ENCODE results near the gene NDUFV2. TPM values are rescaled to one million over a fixed set of nuclear protein-coding genes. Genes with fewer than 3 reads are reported as not detected.
"Not testable (repeated sequence)": the region's sequence is repeated elsewhere in the genome, so short reads cannot be mapped to it uniquely, and the experiment has no call there.

Gene NDUFV2
- total RNA-seq, 2 donors from 2014 or later = 175 to 203 TPM

- H3K9me3 ChIP-seq; H3K36me3 ChIP-seq; DNase-seq; H3K4me3 ChIP-seq; H3K9ac ChIP-seq (ENCODE audit: low read depth in 2 of 2, low read length in 2 of 2); H3K4me1 ChIP-seq; H3K27me3 ChIP-seq; intact Hi-C loops (cut with DNase I); H3K27ac ChIP-seq: not testable (repeated sequence)
Measured at GRCh38 chr18:9171919-9172318, 69.4 kb downstream of the NDUFV2 start.

DNA sequence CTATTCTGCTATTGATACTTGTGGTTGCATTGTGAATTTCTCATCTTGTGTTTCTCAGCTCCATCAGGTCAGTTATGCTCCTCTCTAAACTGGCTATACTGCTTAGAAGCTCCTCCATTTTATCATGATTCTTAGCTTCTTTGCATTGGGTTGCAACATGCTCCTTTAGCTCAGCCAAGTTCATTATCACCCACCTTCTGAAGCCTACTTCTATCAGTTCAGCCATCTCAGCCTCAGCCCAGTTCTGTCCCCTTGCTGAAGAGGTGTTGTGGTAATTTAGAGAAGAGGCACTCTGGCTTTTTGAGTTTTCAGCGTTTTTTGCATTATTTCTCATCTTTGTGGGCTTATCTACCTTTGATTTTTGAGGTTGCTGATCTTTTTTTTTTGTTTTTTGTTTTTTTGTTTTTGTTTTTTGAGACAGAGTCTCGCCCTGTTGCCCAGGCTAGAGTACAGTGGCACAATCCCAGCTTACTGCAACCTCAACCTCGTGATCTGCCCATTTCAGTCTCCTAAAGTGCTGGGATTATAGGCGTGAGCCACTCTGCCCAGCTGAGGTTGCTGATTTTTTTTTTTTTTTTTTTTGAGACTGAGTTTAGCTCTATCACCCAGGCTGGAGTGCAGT, 70.1 kb downstream of the NDUFV2 start:
- Histone ChIP-seq H3K4me1 (no peaks in the 10 kb centered on the region), H3K36me3 (no peaks in the 10 kb centered on the region), H3K9ac (ENCODE audit: low read depth in 2 of 2, low read length in 2 of 2) (no peak overlapping the region), H3K4me3 (no peak overlapping the region), H3K27ac (no peak overlapping the region), H3K27me3 (no peaks in the 10 kb centered on the region), H3K9me3 (no peaks in the 10 kb centered on the region)
- intact Hi-C loops (cut with DNase I) = no loop called here
- no peak for DNase-seq
- TF ChIP-seq, protein P1, sequence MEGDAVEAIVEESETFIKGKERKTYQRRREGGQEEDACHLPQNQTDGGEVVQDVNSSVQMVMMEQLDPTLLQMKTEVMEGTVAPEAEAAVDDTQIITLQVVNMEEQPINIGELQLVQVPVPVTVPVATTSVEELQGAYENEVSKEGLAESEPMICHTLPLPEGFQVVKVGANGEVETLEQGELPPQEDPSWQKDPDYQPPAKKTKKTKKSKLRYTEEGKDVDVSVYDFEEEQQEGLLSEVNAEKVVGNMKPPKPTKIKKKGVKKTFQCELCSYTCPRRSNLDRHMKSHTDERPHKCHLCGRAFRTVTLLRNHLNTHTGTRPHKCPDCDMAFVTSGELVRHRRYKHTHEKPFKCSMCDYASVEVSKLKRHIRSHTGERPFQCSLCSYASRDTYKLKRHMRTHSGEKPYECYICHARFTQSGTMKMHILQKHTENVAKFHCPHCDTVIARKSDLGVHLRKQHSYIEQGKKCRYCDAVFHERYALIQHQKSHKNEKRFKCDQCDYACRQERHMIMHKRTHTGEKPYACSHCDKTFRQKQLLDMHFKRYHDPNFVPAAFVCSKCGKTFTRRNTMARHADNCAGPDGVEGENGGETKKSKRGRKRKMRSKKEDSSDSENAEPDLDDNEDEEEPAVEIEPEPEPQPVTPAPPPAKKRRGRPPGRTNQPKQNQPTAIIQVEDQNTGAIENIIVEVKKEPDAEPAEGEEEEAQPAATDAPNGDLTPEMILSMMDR (IDR thresholded peaks at IDR 0.05) = no peak

GRCh38 chr18:9173770-9174233, 71.3 kb downstream of the NDUFV2 start:
- H3K9me3 ChIP-seq = no peaks in the 10 kb centered on the region
- H3K27me3 ChIP-seq = no peaks in the 10 kb centered on the region
- TF ChIP-seq, protein P1 (IDR thresholded peaks at IDR 0.05) = no peak
- no peaks in the 10 kb centered on the region for H3K4me1 ChIP-seq
- H3K9ac ChIP-seq (ENCODE audit: low read depth in 2 of 2, low read length in 2 of 2) = no peak overlapping the region
- intact Hi-C loops (cut with DNase I) = no loop called here
- no peak overlapping the region for H3K27ac ChIP-seq
- no peak for DNase-seq
- H3K36me3 ChIP-seq = no peaks in the 10 kb centered on the region
- no peak overlapping the region for H3K4me3 ChIP-seq

DNA sequence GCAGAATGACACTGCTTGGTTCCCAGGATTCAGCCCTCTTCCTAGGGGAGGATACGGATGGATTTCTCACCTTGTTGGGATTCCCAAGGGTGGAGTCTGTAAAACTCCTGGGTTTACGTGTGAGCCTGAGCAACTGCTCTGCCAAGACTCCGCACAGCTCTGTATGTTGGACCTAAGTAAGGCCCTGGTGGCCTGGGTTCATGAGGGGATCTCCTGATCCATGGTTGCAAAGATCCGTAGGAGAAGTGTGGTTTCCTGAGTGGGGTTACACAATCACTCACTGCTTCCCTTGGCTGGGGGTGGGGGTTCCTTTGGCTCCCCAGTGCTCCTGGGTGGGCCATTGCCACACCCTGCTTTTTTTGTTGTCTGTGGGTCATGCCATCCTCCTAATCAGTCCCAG, 71.8 kb downstream of the NDUFV2 start:
- no peak for DNase-seq
- intact Hi-C loops (cut with DNase I) = no loop called here

DNA sequence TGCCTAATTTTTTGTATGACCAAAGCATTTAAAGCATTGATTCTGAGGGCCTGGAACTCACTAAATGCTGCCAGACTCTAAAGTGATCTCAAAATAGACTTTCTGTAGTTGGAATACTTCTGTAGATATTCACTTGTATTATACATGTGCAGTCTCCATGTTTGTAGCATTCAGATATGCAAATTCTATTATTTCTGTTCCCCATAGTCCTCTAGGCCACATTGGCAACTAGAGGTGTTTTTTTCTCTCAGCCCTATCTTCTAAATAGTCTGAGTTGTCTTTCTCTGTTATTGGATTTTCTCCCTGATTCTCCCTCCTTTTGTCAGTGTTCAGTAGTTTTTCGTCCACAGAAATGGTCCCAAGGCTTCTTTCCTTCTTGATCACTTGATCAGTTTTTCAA, 72.6 kb downstream of the NDUFV2 start:
- TF ChIP-seq, protein P1 (IDR thresholded peaks at IDR 0.05) = no peak
- no peak for DNase-seq
- H3K9me3 ChIP-seq = no peaks in the 10 kb centered on the region
- H3K4me3 ChIP-seq = no peak overlapping the region
- H3K4me1 ChIP-seq = no peaks in the 10 kb centered on the region
- no peaks in the 10 kb centered on the region for H3K36me3 ChIP-seq
- H3K9ac ChIP-seq (ENCODE audit: low read depth in 2 of 2, low read length in 2 of 2) = no peak overlapping the region
- intact Hi-C loops (cut with DNase I) = no loop called here
- no peak overlapping the region for H3K27ac ChIP-seq
- H3K27me3 ChIP-seq = no peaks in the 10 kb centered on the region

More for the DNA sequence above, 71.8 kb downstream of the NDUFV2 start:
- TF ChIP-seq, protein P1 (IDR thresholded peaks at IDR 0.05) = no peak
- H3K27me3 ChIP-seq = no peaks in the 10 kb centered on the region
- H3K4me3 ChIP-seq = no peak overlapping the region
- H3K4me1 ChIP-seq = no peaks in the 10 kb centered on the region
- H3K9ac ChIP-seq (ENCODE audit: low read depth in 2 of 2, low read length in 2 of 2) = no peak overlapping the region
- H3K9me3 ChIP-seq = no peaks in the 10 kb centered on the region
- H3K27ac ChIP-seq = no peak overlapping the region
- no peaks in the 10 kb centered on the region for H3K36me3 ChIP-seq

GRCh38 chr18:9177031-9177430, 74.5 kb downstream of the NDUFV2 start:
- no peak overlapping the region for H3K4me3 ChIP-seq
- TF ChIP-seq, protein P1 (IDR thresholded peaks at IDR 0.05) = no peak
- H3K4me1 ChIP-seq = no peaks in the 10 kb centered on the region
- H3K27me3 ChIP-seq = no peaks in the 10 kb centered on the region
- H3K27ac ChIP-seq = no peak overlapping the region
- no peak overlapping the region for H3K9ac ChIP-seq (ENCODE audit: low read depth in 2 of 2, low read length in 2 of 2)
- H3K9me3 ChIP-seq = no peaks in the 10 kb centered on the region
- DNase-seq = no peak
- no peaks in the 10 kb centered on the region for H3K36me3 ChIP-seq
- intact Hi-C loops (cut with DNase I) = no loop called here
